AG09319 (cell line): ENCODE data around the gene FRAS1.

ENCODE experiments used
- DNase-seq: peaks from one replicate; pipeline ENCODE4 v3.0.0-alpha.2; 2010; ENCODE audit warnings: low read depth; ENCODE audit errors: extremely low read depth
- TF ChIP-seq, protein P1 (sequence below): IDR thresholded peaks from 2 replicates; pipeline ENCODE4 v1.5.1; 2011; ENCODE audit warnings: low read depth, mild to moderate bottlenecking, inconsistent platforms, low read length, moderate library complexity

Gene FRAS1

GRCh38 chr4:78292341-78292740 lies 235.2 kb downstream of the FRAS1 start:
- TF ChIP-seq, protein P1, sequence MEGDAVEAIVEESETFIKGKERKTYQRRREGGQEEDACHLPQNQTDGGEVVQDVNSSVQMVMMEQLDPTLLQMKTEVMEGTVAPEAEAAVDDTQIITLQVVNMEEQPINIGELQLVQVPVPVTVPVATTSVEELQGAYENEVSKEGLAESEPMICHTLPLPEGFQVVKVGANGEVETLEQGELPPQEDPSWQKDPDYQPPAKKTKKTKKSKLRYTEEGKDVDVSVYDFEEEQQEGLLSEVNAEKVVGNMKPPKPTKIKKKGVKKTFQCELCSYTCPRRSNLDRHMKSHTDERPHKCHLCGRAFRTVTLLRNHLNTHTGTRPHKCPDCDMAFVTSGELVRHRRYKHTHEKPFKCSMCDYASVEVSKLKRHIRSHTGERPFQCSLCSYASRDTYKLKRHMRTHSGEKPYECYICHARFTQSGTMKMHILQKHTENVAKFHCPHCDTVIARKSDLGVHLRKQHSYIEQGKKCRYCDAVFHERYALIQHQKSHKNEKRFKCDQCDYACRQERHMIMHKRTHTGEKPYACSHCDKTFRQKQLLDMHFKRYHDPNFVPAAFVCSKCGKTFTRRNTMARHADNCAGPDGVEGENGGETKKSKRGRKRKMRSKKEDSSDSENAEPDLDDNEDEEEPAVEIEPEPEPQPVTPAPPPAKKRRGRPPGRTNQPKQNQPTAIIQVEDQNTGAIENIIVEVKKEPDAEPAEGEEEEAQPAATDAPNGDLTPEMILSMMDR, result no peak
- DNase-seq, result no peak

DNA sequence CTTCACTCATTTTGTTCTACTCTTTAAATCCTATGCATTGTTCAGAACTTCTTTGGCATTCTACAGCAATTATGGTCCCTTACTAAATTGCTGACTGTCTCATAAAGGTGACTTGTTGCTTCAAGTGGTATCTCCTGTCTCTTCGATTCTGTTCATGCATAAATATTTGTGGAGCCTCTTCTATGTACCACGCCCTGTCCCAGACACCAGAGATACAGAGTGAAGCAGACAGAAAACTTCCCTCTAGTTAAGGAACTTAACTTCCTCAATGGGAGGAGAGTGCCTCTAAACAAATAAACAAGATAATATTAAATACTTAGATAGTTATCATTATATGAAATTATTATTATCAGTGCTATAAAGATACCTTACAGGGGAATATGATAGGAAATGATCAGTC lies 235.7 kb downstream of the FRAS1 start:
- no peak for DNase-seq
- TF ChIP-seq, protein P1, result no peak

GRCh38 chr4:78293348-78293747 lies 236.2 kb downstream of the FRAS1 start:
- DNase-seq, result no peak
- TF ChIP-seq, protein P1, result no peak

GRCh38 chr4:78293821-78294301 lies 236.7 kb downstream of the FRAS1 start:
- no peak for DNase-seq
- TF ChIP-seq, protein P1, result peak; percentile 18

GRCh38 chr4:78296261-78296660 lies 239.1 kb downstream of the FRAS1 start:
- TF ChIP-seq, protein P1, result no peak
- DNase-seq, result no peak

- TF ChIP-seq, protein P1, result no peak
- no peak for DNase-seq
These were observed 240.1 kb downstream of the FRAS1 start for GRCh38 chr4:78297116-78297800.

DNA sequence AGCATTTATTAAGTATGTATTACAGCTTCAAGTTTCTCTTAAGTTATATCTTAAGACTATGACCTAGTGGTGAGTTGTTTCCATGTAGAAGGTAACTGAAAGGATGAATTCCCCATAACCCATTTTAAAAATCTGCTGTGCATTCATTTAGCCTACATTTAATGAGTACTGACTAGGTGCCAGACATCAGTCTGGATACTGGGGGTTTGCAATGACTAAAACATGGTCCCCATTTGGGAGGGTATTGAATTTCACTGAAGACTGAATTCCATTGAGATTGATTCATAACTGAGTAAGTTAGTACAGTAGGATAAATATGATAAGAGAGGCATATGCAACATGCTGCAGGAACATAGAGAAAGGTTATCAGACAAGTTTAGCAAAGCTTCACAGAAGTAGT lies 241.5 kb downstream of the FRAS1 start:
- TF ChIP-seq, protein P1, result no peak
- DNase-seq, result no peak
